A549 (cell line): Measurements from ENCODE around the gene RNF6.

ENCODE experiments used
- BHLHE40 ChIP-seq: IDR thresholded peaks from 2 replicates; pipeline ENCODE4 v1.6.1; 2012; ENCODE audit warnings: low read depth, low read length, inconsistent platforms
- RFX5 ChIP-seq: fragments of 450-650 bp; IDR thresholded peaks from 2 replicates; pipeline ENCODE4 v1.7.1; 2014; ENCODE audit warnings: antibody characterized with exemption, mild to moderate bottlenecking, moderate library complexity
- SMC3 ChIP-seq: fragments of >200 bp; sonication (Bioruptor Twin); formaldehyde crosslinking; IDR thresholded peaks from 3 replicates; pipeline ENCODE4 v1.6.1; 2018; ENCODE audit warnings: inconsistent platforms
- TF ChIP-seq, protein P1 (sequence below): fragments of >200 bp; sonication (Bioruptor Twin); formaldehyde crosslinking; IDR thresholded peaks from 3 replicates; pipeline ENCODE4 v1.5.1; 2016
- TF ChIP-seq, protein P2 (sequence below): fragments of 200-600 bp; sonication (generic); IDR thresholded peaks from 2 replicates; pipeline ENCODE4 v1.6.1; 2016; ENCODE audit warnings: antibody characterized with exemption, mild to moderate bottlenecking, moderate library complexity

DNA sequence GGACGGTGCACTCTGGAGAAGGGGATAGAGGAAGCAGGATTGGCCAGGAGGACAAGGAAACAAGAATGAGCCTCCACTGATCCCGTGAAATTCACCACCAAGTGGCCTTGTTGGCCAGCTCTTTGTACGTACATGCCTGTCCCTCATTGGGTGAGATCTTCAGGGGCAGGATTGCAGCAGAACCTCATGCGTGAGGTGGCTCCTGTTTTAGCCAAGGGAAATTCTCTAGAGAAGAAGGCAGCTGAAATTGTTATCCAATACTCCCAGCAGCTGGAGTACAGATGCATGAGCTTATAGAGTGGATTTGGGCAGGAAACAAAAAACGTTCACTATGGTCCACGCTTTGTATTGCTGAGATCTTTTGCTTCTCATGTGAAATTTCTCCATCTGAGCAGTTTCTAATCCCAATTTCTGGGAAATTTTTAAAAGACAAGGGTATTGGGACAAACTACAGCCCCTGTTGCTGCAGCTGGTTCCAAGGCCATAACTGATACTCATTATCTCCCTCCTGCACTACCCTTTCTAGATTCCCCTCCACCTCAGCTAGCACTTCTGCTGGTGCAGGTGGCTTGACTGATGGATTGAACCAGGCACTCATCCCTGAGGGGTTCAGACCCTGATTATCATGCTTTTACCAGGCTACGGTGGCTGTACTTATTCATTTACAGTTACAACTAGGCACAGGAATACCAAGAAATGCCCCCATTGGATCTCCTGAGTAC is 3.9 kb upstream of the RNF6 start:
- TF ChIP-seq, protein P1, sequence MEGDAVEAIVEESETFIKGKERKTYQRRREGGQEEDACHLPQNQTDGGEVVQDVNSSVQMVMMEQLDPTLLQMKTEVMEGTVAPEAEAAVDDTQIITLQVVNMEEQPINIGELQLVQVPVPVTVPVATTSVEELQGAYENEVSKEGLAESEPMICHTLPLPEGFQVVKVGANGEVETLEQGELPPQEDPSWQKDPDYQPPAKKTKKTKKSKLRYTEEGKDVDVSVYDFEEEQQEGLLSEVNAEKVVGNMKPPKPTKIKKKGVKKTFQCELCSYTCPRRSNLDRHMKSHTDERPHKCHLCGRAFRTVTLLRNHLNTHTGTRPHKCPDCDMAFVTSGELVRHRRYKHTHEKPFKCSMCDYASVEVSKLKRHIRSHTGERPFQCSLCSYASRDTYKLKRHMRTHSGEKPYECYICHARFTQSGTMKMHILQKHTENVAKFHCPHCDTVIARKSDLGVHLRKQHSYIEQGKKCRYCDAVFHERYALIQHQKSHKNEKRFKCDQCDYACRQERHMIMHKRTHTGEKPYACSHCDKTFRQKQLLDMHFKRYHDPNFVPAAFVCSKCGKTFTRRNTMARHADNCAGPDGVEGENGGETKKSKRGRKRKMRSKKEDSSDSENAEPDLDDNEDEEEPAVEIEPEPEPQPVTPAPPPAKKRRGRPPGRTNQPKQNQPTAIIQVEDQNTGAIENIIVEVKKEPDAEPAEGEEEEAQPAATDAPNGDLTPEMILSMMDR: no peak
- TF ChIP-seq RFX5: no peak
- no peak for TF ChIP-seq BHLHE40
- no peak for TF ChIP-seq SMC3
- TF ChIP-seq, protein P2, sequence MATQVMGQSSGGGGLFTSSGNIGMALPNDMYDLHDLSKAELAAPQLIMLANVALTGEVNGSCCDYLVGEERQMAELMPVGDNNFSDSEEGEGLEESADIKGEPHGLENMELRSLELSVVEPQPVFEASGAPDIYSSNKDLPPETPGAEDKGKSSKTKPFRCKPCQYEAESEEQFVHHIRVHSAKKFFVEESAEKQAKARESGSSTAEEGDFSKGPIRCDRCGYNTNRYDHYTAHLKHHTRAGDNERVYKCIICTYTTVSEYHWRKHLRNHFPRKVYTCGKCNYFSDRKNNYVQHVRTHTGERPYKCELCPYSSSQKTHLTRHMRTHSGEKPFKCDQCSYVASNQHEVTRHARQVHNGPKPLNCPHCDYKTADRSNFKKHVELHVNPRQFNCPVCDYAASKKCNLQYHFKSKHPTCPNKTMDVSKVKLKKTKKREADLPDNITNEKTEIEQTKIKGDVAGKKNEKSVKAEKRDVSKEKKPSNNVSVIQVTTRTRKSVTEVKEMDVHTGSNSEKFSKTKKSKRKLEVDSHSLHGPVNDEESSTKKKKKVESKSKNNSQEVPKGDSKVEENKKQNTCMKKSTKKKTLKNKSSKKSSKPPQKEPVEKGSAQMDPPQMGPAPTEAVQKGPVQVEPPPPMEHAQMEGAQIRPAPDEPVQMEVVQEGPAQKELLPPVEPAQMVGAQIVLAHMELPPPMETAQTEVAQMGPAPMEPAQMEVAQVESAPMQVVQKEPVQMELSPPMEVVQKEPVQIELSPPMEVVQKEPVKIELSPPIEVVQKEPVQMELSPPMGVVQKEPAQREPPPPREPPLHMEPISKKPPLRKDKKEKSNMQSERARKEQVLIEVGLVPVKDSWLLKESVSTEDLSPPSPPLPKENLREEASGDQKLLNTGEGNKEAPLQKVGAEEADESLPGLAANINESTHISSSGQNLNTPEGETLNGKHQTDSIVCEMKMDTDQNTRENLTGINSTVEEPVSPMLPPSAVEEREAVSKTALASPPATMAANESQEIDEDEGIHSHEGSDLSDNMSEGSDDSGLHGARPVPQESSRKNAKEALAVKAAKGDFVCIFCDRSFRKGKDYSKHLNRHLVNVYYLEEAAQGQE: no peak
